HepG2 (cell line): ENCODE data around the gene ACSL3. TPM values are rescaled to one million over a fixed set of nuclear protein-coding genes. Genes with fewer than 3 reads are reported as not detected.

Source experiments
- ATF7 ChIP-seq, 2 experiments: fragments of 450-650 bp in 1 of 2; sonication (generic) in 1 of 2; formaldehyde crosslinking in 1 of 2; IDR thresholded peaks; 2 replicates each; pipeline versions ENCODE4 v1.4.0 to v1.6.1; 2016 to 2020; ENCODE audit warnings: antibody characterized with exemption in 1 of 2, mild to moderate bottlenecking in 1 of 2, missing genetic modification reagents in 1 of 2
- CEBPB ChIP-seq: IDR thresholded peaks from 2 replicates; pipeline ENCODE4 v1.6.1; 2011; ENCODE audit warnings: low read depth, low read length, improper control_type of control experiment, borderline replicate concordance
- CSRNP1 ChIP-seq: sonication (generic); formaldehyde crosslinking; IDR thresholded peaks from 2 replicates; pipeline ENCODE4 v1.8.1; 2023; ENCODE audit warnings: mild to moderate bottlenecking, missing genetic modification reagents
- HMGXB3 ChIP-seq: sonication (generic); formaldehyde crosslinking; IDR thresholded peaks from 2 replicates; pipeline ENCODE4 v1.4.0; 2020; ENCODE audit warnings: missing genetic modification reagents, borderline replicate concordance
- MTF1 ChIP-seq: sonication (generic); formaldehyde crosslinking; IDR thresholded peaks from 2 replicates; pipeline ENCODE4 v1.5.0; 2020; ENCODE audit warnings: missing genetic modification reagents
- NAIF1 ChIP-seq: sonication (generic); formaldehyde crosslinking; IDR thresholded peaks from 2 replicates; pipeline ENCODE4 v1.5.0; 2020; ENCODE audit warnings: mild to moderate bottlenecking, missing genetic modification reagents, borderline replicate concordance
- ONECUT2 ChIP-seq: sonication (generic); formaldehyde crosslinking; IDR thresholded peaks from 2 replicates; pipeline ENCODE4 v1.4.0; 2020; ENCODE audit warnings: missing genetic modification reagents
- PRDM10 ChIP-seq: sonication (generic); formaldehyde crosslinking; IDR thresholded peaks from 2 replicates; pipeline ENCODE4 v1.4.0; 2020; ENCODE audit warnings: low read depth, missing genetic modification reagents
- SATB2 ChIP-seq: sonication (generic); formaldehyde crosslinking; IDR thresholded peaks from 2 replicates; pipeline ENCODE4 v1.5.0; 2020; ENCODE audit warnings: missing genetic modification reagents
- ZBTB7B ChIP-seq: sonication (generic); formaldehyde crosslinking; IDR thresholded peaks from 2 replicates; pipeline ENCODE4 v1.4.0; 2020; ENCODE audit warnings: missing genetic modification reagents
- ZMAT3 ChIP-seq: sonication (generic); formaldehyde crosslinking; conservative IDR thresholded peaks from 2 replicates; pipeline ENCODE4 v1.7.0; 2021; ENCODE audit warnings: missing genetic modification reagents
- ZNF263 ChIP-seq: sonication (generic); formaldehyde crosslinking; IDR thresholded peaks from 2 replicates; pipeline ENCODE4 v1.4.0; 2020; ENCODE audit warnings: missing genetic modification reagents
- ZNF552 ChIP-seq: sonication (generic); formaldehyde crosslinking; IDR thresholded peaks from 2 replicates; pipeline ENCODE4 v1.9.0; 2022; ENCODE audit warnings: missing genetic modification reagents, mild to moderate bottlenecking, borderline replicate concordance
- ZNF570 ChIP-seq: sonication (generic); formaldehyde crosslinking; IDR thresholded peaks from 2 replicates; pipeline ENCODE4 v1.4.0; 2020; ENCODE audit warnings: mild to moderate bottlenecking, missing genetic modification reagents, borderline replicate concordance
- ZNF710 ChIP-seq: sonication (generic); formaldehyde crosslinking; IDR thresholded peaks from 2 replicates; pipeline ENCODE4 v1.5.0; 2020; ENCODE audit warnings: mild to moderate bottlenecking, missing genetic modification reagents, borderline replicate concordance
- ZNF773 ChIP-seq: sonication (generic); formaldehyde crosslinking; IDR thresholded peaks from 2 replicates; pipeline ENCODE4 v1.4.0; 2020; ENCODE audit warnings: missing genetic modification reagents, borderline replicate concordance
- polyA plus RNA-seq, 8 experiments: library from polyadenylated mRNA; depleted of rRNA in 3 of 8; stranded (reverse) in 7 of 8; unstranded in 1 of 8; fragments of >200 nt; fragmentation: Illumina TruSeq in 4 of 8; extraction: Trizol in 4 of 8; gene quantifications; 2 replicates each; pipeline versions ENCODE4 v1.2.1 to v1.2.3, GENCODE V29; 2011 to 2016; ENCODE audit warnings: low read depth in 4 of 8, missing spikeins in 1 of 8, mixed read lengths in 1 of 8; ENCODE audit not compliant: insufficient read depth in 1 of 8
- total RNA-seq, 5 experiments: library from RNA; depleted of rRNA; stranded (reverse); fragments of >200 nt; fragmentation: Illumina TruSeq; extraction: Trizol; gene quantifications; 2 replicates each; pipeline ENCODE4 v1.2.3, GENCODE V29; 2016; ENCODE audit warnings: low read depth in 1 of 5

Gene ACSL3
- total and polyA plus RNA-seq, 2 of the 13 experiments (the other 11 are each of a cell fraction or from before 2014, with no cell fraction given) = 305 to 365 TPM

GRCh38 chr2:222859786-222860612, 837 bp upstream of the ACSL3 start (continued):
- TF ChIP-seq NAIF1 (CRISPR knock-in tag) (no peak), ONECUT2 (CRISPR knock-in tag) (no peak), ZMAT3 (CRISPR knock-in tag) (no peak), ZNF570 (CRISPR knock-in tag) (peak; percentile 72; the same call in 1 of the 2 replicates), ZNF552 (CRISPR knock-in tag) (no peak), ATF7 (IDR thresholded peaks at IDR 0.05) (no peak), ATF7 (CRISPR knock-in tag; IDR thresholded peaks at IDR 0.05) (no peak), CEBPB (peak; percentile 23; the same call in 1 of the 2 replicates), PRDM10 (no peak; the same call in 1 of the 2 replicates), ZNF710 (CRISPR knock-in tag) (no peak), ZNF263 (CRISPR knock-in tag) (no peak), ZBTB7B (CRISPR knock-in tag) (0 out of 2 replicates have a peak, but pooled peaks have one; percentile 26), ZNF773 (CRISPR knock-in tag) (no peak), CSRNP1 (no peak), SATB2 (CRISPR knock-in tag) (no peak), HMGXB3 (no peak), MTF1 (CRISPR knock-in tag) (no peak)
